Osteocyte (in vitro differentiated cells): ENCODE measurements around the gene BET1. TPM values are rescaled to one million over a fixed set of nuclear protein-coding genes. Genes with fewer than 3 reads are reported as not detected.

Experiments
- DNase-seq: peaks from one replicate; pipeline ENCODE4 v3.0.0; 2021; ENCODE audit warnings: mixed read lengths; ENCODE audit not compliant: unreplicated experiment; ENCODE audit errors: extremely low spot score
- H3K27ac Mint-ChIP-seq: one replicate; pipeline ENCODE4 v1.8.0; 2021; ENCODE audit warnings: mild to moderate bottlenecking, mixed read lengths; ENCODE audit not compliant: unreplicated experiment
- H3K27me3 Mint-ChIP-seq: one replicate; pipeline ENCODE4 v1.8.0; 2021; ENCODE audit warnings: mixed read lengths; ENCODE audit not compliant: unreplicated experiment
- H3K36me3 Mint-ChIP-seq: one replicate; pipeline ENCODE4 v1.8.0; 2021; ENCODE audit warnings: mixed read lengths; ENCODE audit not compliant: unreplicated experiment
- H3K4me1 Mint-ChIP-seq: one replicate; pipeline ENCODE4 v1.8.0; 2021; ENCODE audit warnings: mixed read lengths; ENCODE audit not compliant: unreplicated experiment
- H3K4me3 Mint-ChIP-seq: one replicate; pipeline ENCODE4 v1.8.0; 2021; ENCODE audit warnings: mild to moderate bottlenecking, moderate library complexity, mixed read lengths; ENCODE audit not compliant: unreplicated experiment
- H3K9me3 Mint-ChIP-seq: one replicate; pipeline ENCODE4 v1.8.0; 2021; ENCODE audit warnings: mixed read lengths; ENCODE audit not compliant: unreplicated experiment
- long read RNA-seq: library from polyadenylated mRNA; unstranded; transcript quantifications from one replicate; pipeline ENCODE4 v2.0.0, GENCODE V29; 2021
- total RNA-seq: library from RNA; stranded (reverse); gene quantifications from 2 replicates; pipeline ENCODE4 v1.2.1, GENCODE V29; 2021
- TF ChIP-seq, protein P1 (sequence below): fragments of 200-600 bp; sonication (generic); IDR thresholded peaks from 2 replicates; pipeline ENCODE4 v1.5.0; 2021; ENCODE audit warnings: antibody characterized with exemption, mild to moderate bottlenecking, moderate library complexity

The BET1 gene, protein sequence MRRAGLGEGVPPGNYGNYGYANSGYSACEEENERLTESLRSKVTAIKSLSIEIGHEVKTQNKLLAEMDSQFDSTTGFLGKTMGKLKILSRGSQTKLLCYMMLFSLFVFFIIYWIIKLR
- total RNA-seq: 29.3 and 32.7 TPM in 2 replicates
- long read RNA-seq, transcript BET1-201 (4 exons, 1,504 nt): major isoform, 178 of 188 reads
- long read RNA-seq, partial matches to known transcripts: 0 of 188 reads
- long read RNA-seq, other reads (novel, unspliced or antisense): 10 of 188 reads

DNA sequence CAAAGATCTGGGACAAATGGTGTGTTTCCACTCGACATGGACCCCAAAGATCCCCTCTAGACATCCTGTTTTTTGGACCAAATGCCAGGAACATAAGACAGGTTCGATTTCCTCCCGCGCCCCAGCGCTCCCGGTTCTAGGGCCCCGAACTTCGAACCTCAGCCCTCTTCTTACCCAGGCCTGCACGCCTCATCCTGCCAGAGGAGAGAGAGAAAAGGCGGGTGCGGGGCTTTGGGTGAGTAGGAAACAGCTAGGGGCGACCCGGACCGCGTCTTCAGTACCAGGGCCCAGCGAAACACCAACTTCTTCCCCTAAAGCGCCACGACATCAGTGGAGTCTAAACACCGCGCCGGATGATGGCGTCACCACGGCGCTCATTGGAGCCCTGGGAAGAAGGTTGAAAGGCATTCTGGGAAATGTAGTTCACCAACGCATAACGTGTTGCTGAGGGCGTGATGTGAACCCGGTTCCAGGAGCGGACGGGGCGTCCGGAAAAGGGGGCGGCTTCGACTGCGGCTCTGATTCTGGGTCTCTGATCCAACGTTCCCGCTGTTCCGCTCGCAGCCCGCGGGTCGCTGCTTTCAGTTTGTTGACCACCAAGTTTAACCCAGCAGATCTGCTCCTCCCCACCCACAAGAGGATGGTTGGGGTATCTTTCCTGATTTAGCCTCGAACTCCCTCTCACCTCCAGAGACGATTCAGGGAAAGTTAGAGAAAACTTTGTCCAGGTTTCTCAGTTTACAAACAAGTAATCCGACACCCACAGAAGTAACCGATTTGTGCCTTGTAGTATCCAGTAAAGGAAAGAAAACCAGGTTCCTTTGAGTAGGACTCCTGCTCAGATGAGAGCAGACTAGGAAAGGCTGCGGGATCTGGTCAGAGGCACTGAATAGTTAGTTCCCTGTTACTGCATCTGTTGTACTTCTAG lies at the start of gene BET1:
Gene BET1 (minus strand): TSS at position 332 of the 928 bp plus-strand sequence. CDS start 139 bp downstream, at position 193.
- Mint-ChIP-seq H3K4me3 (peak within 1 kb of the TSS; percentile 98), H3K27ac (peak within 1 kb of the TSS; percentile 99), H3K36me3 (peaks cover 10% of the 10 kb centered on the region), H3K9me3 (no peaks in the 10 kb centered on the region), H3K27me3 (peaks cover 14% of the 10 kb centered on the region), H3K4me1 (peaks cover 38% of the 10 kb centered on the region)
- peak; percentile 95 for DNase-seq
- TF ChIP-seq, protein P1, sequence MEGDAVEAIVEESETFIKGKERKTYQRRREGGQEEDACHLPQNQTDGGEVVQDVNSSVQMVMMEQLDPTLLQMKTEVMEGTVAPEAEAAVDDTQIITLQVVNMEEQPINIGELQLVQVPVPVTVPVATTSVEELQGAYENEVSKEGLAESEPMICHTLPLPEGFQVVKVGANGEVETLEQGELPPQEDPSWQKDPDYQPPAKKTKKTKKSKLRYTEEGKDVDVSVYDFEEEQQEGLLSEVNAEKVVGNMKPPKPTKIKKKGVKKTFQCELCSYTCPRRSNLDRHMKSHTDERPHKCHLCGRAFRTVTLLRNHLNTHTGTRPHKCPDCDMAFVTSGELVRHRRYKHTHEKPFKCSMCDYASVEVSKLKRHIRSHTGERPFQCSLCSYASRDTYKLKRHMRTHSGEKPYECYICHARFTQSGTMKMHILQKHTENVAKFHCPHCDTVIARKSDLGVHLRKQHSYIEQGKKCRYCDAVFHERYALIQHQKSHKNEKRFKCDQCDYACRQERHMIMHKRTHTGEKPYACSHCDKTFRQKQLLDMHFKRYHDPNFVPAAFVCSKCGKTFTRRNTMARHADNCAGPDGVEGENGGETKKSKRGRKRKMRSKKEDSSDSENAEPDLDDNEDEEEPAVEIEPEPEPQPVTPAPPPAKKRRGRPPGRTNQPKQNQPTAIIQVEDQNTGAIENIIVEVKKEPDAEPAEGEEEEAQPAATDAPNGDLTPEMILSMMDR: no peak

DNA sequence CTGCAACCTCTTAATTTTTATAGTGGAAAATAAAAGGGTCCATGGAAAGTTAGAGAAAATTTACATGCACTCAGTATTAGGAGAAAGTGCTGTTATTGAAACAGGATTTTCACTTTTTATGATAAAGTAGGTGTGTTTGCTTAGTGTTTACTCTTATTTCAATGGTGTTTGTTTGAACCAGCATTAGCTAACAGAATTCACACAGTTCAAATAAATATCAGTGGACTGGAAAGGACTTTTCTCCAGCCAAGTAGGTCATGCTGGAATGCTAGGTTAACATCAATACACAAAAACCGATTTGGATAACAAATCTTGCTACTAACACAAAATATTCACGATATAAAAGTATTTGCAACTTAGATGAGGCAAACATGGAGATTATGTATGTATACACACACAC lies 49.4 kb upstream of the BET1 start:
- DNase-seq: no peak
- Mint-ChIP-seq H3K4me3 (no peak overlapping the region), H3K9me3 (no peaks in the 10 kb centered on the region), H3K4me1 (peaks cover 2% of the 10 kb centered on the region), H3K27me3 (no peaks in the 10 kb centered on the region), H3K27ac (no peak overlapping the region), H3K36me3 (no peaks in the 10 kb centered on the region)
- TF ChIP-seq, protein P1: no peak

DNA sequence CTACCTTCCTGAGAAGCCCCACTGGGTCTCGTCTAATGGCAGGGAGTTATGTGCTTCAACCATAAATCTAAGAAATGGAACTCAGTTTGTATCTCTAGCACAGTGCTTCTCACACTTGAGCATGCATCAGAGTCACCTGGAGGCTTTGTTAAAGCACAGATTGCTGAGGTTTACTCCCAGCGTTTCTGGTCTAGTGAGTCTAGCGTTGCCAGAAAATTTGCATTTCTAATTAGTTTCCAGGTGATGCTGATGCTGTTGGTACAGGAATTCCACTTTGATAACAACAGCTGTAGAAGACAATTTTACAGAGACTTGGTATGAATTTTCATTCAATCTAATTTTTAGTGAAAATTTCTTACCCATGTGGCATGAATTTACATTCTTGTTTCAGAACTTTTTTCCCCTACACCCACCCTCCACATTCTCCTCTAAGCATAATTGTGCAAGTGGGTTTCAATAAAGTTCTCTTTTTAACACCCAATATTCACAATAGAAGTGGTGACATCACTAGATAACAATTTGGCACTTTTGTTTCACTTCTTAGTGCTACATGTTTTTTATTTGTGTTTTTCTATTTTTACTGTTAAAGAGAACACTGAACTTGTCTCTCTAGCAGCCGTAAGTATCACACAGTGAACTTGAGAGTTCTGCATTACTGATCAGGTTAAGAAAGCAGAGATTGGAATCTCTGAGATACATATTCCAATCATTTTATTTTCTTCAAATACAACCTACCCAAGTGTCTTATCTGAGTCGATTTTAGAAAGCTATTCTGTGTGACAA lies 48.4 kb upstream of the BET1 start:
- H3K36me3 Mint-ChIP-seq: no peaks in the 10 kb centered on the region
- peaks cover 2% of the 10 kb centered on the region for H3K4me1 Mint-ChIP-seq
- H3K27me3 Mint-ChIP-seq: no peaks in the 10 kb centered on the region
- H3K9me3 Mint-ChIP-seq: no peaks in the 10 kb centered on the region
- TF ChIP-seq, protein P1: no peak
- no peak for DNase-seq
- H3K4me3 Mint-ChIP-seq: no peak overlapping the region
- no peak overlapping the region for H3K27ac Mint-ChIP-seq

DNA sequence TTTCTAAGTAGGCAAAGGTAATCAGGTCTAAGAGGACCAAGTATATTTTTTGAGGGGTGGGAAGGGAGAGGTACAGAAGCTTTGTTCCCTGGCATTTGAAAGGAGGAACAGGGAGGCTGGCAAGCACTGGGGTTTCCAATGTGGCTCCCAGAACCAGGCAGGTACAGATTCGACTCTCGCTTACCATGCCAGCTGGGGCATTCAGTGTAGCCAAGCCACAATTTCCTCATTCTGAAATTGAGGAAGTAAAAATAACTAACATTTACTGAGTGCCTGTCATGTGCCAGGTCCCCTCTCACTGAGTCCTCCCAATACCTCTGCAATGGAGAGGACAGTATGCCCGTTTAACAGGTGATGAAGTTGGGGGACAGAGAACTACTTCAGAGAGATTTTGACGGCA lies 45.9 kb upstream of the BET1 start:
- Mint-ChIP-seq H3K9me3 (no peaks in the 10 kb centered on the region), H3K27ac (no peak overlapping the region)

More for the DNA sequence above, 45.9 kb upstream of the BET1 start:
- Mint-ChIP-seq H3K36me3 (no peaks in the 10 kb centered on the region), H3K4me3 (no peak overlapping the region), H3K27me3 (no peaks in the 10 kb centered on the region), H3K4me1 (peaks cover 2% of the 10 kb centered on the region)
- DNase-seq: no peak
- TF ChIP-seq, protein P1: no peak
